Erythroblast (primary cell): ENCODE results near the gene OR52E4.

Source experiments
- GATA1 ChIP-seq: IDR thresholded peaks from 2 replicates; pipeline ENCODE4 v1.6.1; 2011; ENCODE audit warnings: low read depth, mild to moderate bottlenecking, control low read depth, low read length, moderate library complexity
- POLR2A ChIP-seq: IDR thresholded peaks from 2 replicates; pipeline ENCODE4 v1.6.1; 2011; ENCODE audit warnings: mild to moderate bottlenecking, low read length

- TF ChIP-seq POLR2A (no peak), GATA1 (no peak)
These were observed 47.0 kb upstream of the OR52E4 start for GRCh38 chr11:5833446-5833845.
